ENCODE measurements around the gene DMKN.
"Not testable (repeated sequence)": the region's sequence is repeated elsewhere in the genome, so short reads cannot be mapped to it uniquely, and the experiment has no call there.

The DMKN gene

GRCh38 chr19:35468637-35469036, 44.8 kb downstream of the DMKN start:
- DNase-seq (ENCODE audit: low read depth in 1 of 2, low spot score in 1 of 2) = peak; percentile 25 to 31

GRCh38 chr19:35466259-35466658, 47.2 kb downstream of the DMKN start:
- no peak for DNase-seq (ENCODE audit: low read depth in 1 of 2, low spot score in 1 of 2)

GRCh38 chr19:35462956-35463355, 50.5 kb downstream of the DMKN start:
- DNase-seq (ENCODE audit: low read depth in 1 of 2, low spot score in 1 of 2) = not testable (repeated sequence)

- peak; percentile 19 to 23 for DNase-seq (ENCODE audit: low read depth in 1 of 2, low spot score in 1 of 2)
Observed at GRCh38 chr19:35462476-35462953, 50.9 kb downstream of the DMKN start.

GRCh38 chr19:35461788-35462187, 51.7 kb downstream of the DMKN start:
- DNase-seq (ENCODE audit: low read depth in 1 of 2, low spot score in 1 of 2) = not testable (repeated sequence)

- no peak for DNase-seq (ENCODE audit: low read depth in 1 of 2, low spot score in 1 of 2)
Observed at GRCh38 chr19:35461060-35461459, 52.4 kb downstream of the DMKN start.

GRCh38 chr19:35460608-35461007, 52.8 kb downstream of the DMKN start:
- DNase-seq (ENCODE audit: low read depth in 1 of 2, low spot score in 1 of 2) = no peak

GRCh38 chr19:35459414-35460082, 53.9 kb downstream of the DMKN start:
- no peak for DNase-seq (ENCODE audit: low read depth in 1 of 2, low spot score in 1 of 2)

GRCh38 chr19:35458731-35459391, 54.6 kb downstream of the DMKN start:
- no peak for DNase-seq (ENCODE audit: low read depth in 1 of 2, low spot score in 1 of 2)

GRCh38 chr19:35458192-35458591, 55.3 kb downstream of the DMKN start:
- no peak for DNase-seq (ENCODE audit: low read depth in 1 of 2, low spot score in 1 of 2)

- DNase-seq (ENCODE audit: low read depth in 1 of 2, low spot score in 1 of 2) = no peak
Observed at GRCh38 chr19:35457173-35457572, 56.3 kb downstream of the DMKN start.

GRCh38 chr19:35455616-35456201, 57.7 kb downstream of the DMKN start:
- DNase-seq (ENCODE audit: low read depth in 1 of 2, low spot score in 1 of 2) = no peak

GRCh38 chr19:35454663-35455062, 58.8 kb downstream of the DMKN start:
- no peak for DNase-seq (ENCODE audit: low read depth in 1 of 2, low spot score in 1 of 2)

- DNase-seq (ENCODE audit: low read depth in 1 of 2, low spot score in 1 of 2) = no peak
Observed at GRCh38 chr19:35451338-35452096, 61.9 kb downstream of the DMKN start.

- DNase-seq (ENCODE audit: low read depth in 1 of 2, low spot score in 1 of 2) = no peak
Observed at GRCh38 chr19:35449359-35450043, 63.9 kb downstream of the DMKN start.

- no peak for DNase-seq (ENCODE audit: low read depth in 1 of 2, low spot score in 1 of 2)
Observed at GRCh38 chr19:35447606-35448469, 65.6 kb downstream of the DMKN start, which contains the start of gene FFAR2. Gene FFAR2, plus strand, starts transcription at chr19:35448257. Its CDS starts 1,458 bp downstream, at chr19:35449715.

All from activated T-helper 1 cell treated with anti-CD3 and anti-CD28 coated beads, Interleukin-2, amount 50 U/mL, for 16 hours (primary cell).